ENCODE results near the gene ARL14.
A peak's percentile ranks its signal among the peaks of the same experiment; 100 is the strongest.

ARL14 gene

DNA sequence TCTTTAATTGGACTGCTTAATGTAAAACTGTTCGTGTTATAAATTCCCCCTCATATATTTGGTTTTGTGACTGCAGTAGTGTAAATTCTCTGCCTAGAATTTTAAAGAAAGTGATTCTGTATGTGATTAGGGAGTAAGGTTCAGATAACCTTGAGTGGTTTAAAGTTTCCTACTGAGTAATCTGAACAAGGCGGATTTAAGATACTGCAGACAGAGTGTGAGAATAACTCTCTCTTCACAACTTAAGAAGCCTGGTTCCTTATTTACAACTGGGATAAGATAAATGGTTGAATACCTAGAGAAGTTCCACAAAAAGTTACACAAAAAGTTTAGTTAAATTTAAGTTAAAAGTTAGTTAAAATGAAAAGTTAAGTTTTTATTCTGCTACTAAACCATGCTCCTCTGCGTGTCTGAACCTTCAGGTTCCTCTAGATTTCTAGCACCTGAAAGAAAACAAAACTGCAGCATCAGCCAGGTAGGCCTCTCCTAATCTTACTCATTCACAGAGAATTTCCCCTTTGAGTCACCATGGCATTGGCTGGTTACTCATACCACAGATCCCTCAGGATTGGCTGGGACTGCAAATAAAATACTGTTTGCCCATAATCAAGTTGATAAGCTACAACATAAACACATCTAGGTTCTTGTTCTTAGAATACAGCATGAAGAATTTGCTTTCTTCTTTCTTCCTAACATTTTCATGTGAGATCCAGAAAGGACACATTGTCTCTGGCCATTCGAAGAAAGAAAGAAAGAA, at the start of gene ARL14:
TSS of gene ARL14 (plus strand) at position 614 of the 757 bp plus-strand sequence. CDS start 187 bp downstream, outside the sequence.
- peak; percentile 82 for DNase-seq

DNA sequence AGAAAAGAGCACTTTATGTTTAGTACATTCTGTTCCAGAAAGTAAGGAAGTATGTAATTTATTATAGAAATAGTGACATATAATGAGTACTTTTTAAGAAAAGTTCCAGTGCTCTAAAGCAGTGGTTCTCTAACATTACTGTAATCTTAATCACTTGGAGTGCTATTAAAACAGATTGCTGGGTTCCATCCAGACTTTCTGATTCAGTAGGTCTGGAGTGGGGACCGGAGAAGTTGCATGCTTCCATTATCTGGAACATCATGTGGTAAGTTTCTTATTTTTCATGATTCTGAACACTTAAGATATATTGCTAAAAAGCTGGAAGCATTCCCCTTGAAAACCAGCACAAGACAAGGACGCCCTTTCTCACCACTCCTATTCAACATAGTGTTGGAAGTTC, 47.5 kb upstream of the ARL14 start:
- no peak for DNase-seq

- no peak for DNase-seq
These were observed 43.4 kb upstream of the ARL14 start for GRCh38 chr3:160633361-160634083.

- no peak for DNase-seq
These were observed 41.7 kb upstream of the ARL14 start for GRCh38 chr3:160635213-160635612.

- DNase-seq = no peak
These were observed 39.9 kb upstream of the ARL14 start for GRCh38 chr3:160637086-160637485.

DNA sequence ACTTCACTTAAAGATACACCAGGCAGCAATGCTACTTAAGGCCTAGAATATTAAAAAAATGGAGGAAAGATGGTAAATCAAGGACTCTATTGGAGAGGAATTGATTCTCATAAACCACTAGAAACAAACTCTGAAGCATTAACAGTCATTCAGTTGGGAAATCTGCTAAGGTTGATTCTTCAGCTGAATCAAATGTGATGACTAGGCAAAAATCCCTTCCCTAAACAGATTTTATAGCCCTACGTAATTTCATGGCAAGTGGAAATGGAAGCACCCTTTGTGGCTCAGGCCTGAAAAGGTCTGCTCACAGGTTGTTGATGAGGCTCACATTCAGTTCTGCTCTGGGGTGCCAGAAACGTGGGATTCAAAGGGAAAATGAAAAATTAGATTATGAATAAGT, 38.8 kb upstream of the ARL14 start:
- DNase-seq = no peak

GRCh38 chr3:160641665-160642309, 35.2 kb upstream of the ARL14 start:
- no peak for DNase-seq

DNA sequence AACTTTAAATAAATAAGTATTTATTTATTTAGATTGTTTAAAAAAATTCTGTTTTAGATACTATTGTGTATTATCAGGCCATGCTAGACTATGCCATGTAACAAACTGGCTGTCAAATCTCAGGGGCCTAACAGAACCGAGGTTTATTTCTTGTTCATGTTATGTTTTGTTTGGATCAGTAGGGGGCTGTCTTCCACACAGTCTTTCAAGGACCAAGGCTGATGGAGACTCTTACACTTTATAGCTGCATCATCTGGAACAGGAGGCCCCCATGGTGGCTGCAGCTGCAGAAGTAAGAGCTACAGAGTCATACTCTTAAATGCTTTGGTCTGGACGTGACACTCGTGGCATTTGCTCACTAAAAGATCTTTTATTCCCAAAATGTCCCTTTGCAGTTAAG, 33.0 kb upstream of the ARL14 start:
- no peak for DNase-seq

GRCh38 chr3:160644491-160644890, 32.5 kb upstream of the ARL14 start:
- DNase-seq = no peak

DNA sequence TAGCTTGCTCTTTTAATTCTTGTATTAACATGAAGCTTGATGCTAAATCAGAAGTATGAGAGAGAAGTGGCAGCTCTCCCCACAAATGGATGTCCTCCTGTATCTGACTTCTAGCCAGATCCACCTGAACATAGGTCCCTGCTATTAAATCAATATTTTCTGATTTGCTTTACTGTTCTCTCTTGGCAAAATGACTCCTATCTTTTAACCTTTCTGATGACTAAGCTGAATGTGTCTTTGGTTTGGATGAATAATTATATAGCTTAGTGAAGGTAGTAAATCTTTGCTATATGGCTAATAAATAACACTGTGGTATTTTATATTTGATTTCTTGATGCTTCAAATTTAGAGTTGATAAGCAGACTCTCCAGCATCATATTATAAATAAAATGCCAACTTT, 28.3 kb upstream of the ARL14 start:
- no peak for DNase-seq

DNA sequence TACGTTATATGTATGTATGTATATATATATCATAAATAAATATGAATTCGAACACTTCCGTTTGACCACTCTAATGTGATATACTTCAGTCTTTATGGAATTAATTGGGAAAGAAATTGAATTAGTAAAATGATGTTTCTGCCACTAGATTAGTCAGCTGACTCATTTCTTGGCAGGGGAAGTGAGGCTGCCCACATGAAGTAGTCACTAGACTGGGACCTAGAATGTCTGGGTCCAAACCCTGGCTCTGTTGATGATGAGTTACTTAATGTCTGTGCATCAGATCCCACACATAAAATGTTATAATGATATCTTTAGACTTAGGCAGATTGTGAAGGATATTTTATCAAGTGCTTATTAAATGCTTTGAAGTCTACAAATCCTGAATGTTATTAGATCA, 27.4 kb upstream of the ARL14 start:
- DNase-seq = no peak

DNA sequence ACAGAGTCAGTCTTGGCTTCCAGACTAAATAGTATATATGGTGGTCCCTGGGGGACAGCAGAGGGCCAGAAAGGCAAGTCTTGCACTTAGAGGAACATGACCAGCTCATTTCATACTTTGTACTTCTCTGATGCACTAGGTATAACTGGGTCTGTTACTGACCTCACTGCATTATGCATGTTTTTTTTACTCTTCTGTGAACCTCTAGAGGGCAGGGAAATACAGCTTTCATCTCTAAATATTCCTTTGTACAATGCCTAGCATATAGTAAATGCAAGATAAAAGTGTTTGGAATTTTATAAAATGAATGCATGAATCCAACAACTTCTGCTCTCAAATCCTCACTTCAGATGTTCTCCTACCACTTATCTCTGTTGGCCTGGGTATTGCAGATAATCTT, 23.4 kb upstream of the ARL14 start:
- no peak for DNase-seq

- no peak for DNase-seq
These were observed 16.1 kb upstream of the ARL14 start for GRCh38 chr3:160660902-160661301.

DNA sequence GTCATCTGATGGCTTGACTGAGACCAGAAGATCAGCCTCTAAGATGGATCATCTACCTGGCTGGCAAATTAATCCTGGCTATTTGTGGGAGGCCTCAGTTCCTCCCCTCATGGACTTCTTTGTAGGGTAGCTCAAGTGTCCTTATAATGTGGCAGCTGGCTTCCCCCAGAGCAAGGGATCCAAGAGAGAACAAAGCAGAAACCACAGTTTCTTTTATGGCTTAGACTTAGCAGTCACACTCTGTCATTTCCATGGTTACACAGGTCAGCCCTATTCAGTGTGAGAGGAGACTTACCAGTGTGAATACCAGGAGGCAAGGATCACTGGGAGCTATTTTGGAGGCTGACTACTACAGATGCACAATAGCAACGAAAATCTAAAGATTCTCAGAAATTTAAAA, 15.3 kb upstream of the ARL14 start:
- no peak for DNase-seq

GRCh38 chr3:160665231-160665630, 11.7 kb upstream of the ARL14 start:
- no peak for DNase-seq

- peak; percentile 83 for DNase-seq
These were observed 11.0 kb upstream of the ARL14 start for GRCh38 chr3:160665784-160666526.

DNA sequence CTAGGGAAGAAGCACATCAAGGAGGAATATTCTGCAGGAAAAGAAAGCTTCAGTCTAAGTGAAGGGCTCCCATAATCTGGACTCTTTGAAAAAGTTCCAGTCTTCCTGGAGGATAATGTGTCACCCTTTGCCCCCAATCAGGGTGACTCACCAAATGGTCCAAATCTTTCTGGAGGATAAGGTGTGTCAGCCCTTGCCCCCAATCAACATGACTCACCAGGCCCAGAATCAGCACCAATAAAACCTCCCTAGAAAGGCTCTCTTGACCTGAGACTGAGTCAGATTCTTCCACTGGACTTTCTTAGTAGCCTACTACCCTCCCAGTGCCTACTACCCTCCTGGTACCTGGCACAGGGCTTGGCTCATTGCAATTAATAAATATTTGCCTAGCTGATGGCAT, 9.5 kb upstream of the ARL14 start:
- DNase-seq = peak; percentile 91

GRCh38 chr3:160668454-160668853, 8.5 kb upstream of the ARL14 start:
- DNase-seq = no peak

DNA sequence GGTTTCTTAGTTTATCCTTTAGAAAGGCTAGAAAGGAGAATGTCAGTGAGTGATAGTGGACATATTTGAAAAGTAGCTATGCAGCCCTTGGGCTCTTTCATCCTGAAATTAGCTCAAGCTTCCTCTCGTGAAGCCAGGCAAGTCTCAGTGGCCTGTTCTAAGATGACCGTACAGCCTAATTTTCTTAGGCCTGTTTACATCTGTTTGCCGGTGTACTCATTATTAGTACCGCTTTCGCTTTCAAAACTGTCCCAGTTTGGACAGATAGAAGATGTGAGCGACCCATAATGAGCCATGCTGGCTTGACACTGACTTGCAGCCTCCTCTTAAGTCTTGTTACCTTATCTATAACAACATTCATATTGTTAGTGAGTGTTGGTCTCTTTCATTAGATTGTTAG, 5.7 kb upstream of the ARL14 start:
- DNase-seq = no peak

- no peak for DNase-seq
These were observed 5.0 kb upstream of the ARL14 start for GRCh38 chr3:160671995-160672394.

- DNase-seq = no peak
These were observed 3.8 kb upstream of the ARL14 start for GRCh38 chr3:160673188-160673587.

DNA sequence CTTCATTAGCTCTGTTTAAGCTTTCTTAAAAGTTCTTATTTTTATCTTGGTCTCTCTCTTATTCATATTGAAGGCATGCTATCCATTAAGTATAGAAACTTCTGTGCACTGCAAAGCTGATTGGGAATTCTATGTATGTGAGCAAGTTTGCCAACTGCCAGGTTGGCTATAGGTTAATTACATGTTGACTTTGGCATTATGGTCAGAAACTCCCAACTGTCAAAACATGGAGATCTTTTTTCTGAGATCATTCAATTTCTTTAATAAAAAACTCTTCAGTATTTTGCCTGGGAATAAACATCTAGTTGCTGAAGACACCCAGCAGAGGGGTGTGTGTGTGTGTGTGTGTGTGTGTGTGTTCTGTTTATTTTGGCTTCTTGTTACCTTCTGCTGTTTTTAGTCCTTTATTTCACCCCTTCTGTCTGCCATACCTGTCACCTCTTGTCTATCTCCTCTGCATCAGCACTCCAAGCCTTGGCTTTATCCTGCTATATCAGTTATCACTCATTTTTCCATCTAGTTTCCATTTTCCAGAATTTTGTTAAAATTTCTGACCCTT, 1.3 kb upstream of the ARL14 start:
- no peak for DNase-seq

DNA sequence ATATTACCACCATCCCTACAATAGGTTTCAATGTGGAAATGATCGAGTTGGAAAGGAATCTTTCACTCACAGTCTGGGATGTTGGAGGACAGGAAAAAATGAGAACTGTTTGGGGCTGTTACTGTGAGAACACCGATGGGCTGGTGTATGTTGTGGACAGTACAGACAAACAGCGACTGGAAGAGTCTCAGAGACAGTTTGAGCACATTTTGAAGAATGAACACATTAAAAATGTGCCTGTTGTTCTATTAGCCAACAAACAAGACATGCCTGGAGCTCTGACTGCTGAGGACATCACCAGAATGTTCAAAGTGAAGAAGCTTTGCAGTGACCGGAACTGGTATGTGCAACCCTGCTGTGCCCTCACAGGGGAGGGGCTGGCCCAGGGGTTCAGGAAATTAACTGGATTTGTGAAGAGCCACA, 510 bp downstream of the ARL14 start:
- peak; percentile 61 for DNase-seq

All from islet precursor cell (in vitro differentiated cells).